ENCODE results near the gene ZNF343.

DNA sequence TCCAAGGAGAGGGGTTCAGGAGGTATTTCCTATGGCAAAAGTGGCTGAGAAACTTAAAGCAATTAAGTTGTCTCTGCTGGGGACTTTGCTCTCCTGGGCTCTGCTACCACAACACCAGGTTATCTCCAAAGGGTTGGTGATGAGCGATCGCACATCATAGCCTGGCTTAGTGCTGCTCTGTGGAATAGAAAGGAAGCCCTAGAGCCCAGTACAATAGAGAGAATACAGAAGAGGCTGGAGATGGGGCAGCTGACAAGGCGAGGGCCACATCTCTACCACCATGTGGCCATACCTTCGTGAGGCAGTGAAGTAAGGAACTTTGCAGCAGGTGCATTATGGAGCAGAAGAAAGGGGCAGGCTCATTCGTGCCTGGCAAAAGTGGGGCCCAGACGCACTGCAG lies 19.0 kb upstream of the ZNF343 start:
- TF ChIP-seq, protein P1, sequence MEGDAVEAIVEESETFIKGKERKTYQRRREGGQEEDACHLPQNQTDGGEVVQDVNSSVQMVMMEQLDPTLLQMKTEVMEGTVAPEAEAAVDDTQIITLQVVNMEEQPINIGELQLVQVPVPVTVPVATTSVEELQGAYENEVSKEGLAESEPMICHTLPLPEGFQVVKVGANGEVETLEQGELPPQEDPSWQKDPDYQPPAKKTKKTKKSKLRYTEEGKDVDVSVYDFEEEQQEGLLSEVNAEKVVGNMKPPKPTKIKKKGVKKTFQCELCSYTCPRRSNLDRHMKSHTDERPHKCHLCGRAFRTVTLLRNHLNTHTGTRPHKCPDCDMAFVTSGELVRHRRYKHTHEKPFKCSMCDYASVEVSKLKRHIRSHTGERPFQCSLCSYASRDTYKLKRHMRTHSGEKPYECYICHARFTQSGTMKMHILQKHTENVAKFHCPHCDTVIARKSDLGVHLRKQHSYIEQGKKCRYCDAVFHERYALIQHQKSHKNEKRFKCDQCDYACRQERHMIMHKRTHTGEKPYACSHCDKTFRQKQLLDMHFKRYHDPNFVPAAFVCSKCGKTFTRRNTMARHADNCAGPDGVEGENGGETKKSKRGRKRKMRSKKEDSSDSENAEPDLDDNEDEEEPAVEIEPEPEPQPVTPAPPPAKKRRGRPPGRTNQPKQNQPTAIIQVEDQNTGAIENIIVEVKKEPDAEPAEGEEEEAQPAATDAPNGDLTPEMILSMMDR (IDR thresholded peaks at IDR 0.05) = no peak
- no peak for TF ChIP-seq POLR2A (IDR thresholded peaks at IDR 0.05)
